ENCODE measurements around the gene GBF1. TPM values are rescaled to one million over a fixed set of nuclear protein-coding genes. Genes with fewer than 3 reads are reported as not detected.

Gene GBF1
- 10 to 100 TPM; 39.9 to 70.0 (median 48.3) TPM for total RNA-seq
- polyA plus RNA-seq: 10 to 100 TPM; 15.5 to 46.3 TPM
- long read RNA-seq, donor 1, partial matches to known transcripts: 28 of 32 reads
- long read RNA-seq, donor 1, other reads (novel, unspliced or antisense): 4 of 32 reads
- long read RNA-seq, donor 2, partial matches to known transcripts: 44 of 65 reads
- long read RNA-seq, donor 2, other reads (novel, unspliced or antisense): 21 of 65 reads
- long read RNA-seq, donor 3, partial matches to known transcripts: 15 of 17 reads
- long read RNA-seq, donor 3, other reads (novel, unspliced or antisense): 2 of 17 reads

- intact Hi-C loops (cut with DNase I): loop anchor here in 4 of 10 donors (5.0 kb wide), 1 partner anchor 37 kb away; no protein-coding TSS in a partner anchor
- H3K4me3 ChIP-seq: peak within 1 kb of the TSS; percentile 69 to 93 (median 79)
- ATAC-seq (peak; percentile 88 to 94 (median 93)), DNase-seq (peak; percentile 92 to 94 (median 94))
- peak; percentile 98 to 99 for TF ChIP-seq POLR2A (IDR thresholded peaks at IDR 0.05)
- TF ChIP-seq, protein P1, sequence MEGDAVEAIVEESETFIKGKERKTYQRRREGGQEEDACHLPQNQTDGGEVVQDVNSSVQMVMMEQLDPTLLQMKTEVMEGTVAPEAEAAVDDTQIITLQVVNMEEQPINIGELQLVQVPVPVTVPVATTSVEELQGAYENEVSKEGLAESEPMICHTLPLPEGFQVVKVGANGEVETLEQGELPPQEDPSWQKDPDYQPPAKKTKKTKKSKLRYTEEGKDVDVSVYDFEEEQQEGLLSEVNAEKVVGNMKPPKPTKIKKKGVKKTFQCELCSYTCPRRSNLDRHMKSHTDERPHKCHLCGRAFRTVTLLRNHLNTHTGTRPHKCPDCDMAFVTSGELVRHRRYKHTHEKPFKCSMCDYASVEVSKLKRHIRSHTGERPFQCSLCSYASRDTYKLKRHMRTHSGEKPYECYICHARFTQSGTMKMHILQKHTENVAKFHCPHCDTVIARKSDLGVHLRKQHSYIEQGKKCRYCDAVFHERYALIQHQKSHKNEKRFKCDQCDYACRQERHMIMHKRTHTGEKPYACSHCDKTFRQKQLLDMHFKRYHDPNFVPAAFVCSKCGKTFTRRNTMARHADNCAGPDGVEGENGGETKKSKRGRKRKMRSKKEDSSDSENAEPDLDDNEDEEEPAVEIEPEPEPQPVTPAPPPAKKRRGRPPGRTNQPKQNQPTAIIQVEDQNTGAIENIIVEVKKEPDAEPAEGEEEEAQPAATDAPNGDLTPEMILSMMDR (IDR thresholded peaks at IDR 0.05): no peak
- peaks cover 0 to 68% (median 46%) of the 10 kb centered on the region in 12 donors for H3K4me1 ChIP-seq
- H3K27ac ChIP-seq: peak within 1 kb of the TSS; percentile 66 to 97 (median 88)
- 0% methylated on average over 41 to 47 of the region's 47 CpGs for WGBS, 4 donors
- H3K9me3 ChIP-seq: no peaks in the 10 kb centered on the region
- peaks cover 0 to 10% (median 0%) of the 10 kb centered on the region in 9 donors for H3K27me3 ChIP-seq
- peaks cover 0 to 13% (median 0%) of the 10 kb centered on the region in 9 donors for H3K36me3 ChIP-seq
Observed at GRCh38 chr10:102245082-102245931, at the start of gene GBF1. Gene GBF1, plus strand, starts transcription at chr10:102245532. Its CDS starts 13,407 bp downstream, at chr10:102258939.

DNA sequence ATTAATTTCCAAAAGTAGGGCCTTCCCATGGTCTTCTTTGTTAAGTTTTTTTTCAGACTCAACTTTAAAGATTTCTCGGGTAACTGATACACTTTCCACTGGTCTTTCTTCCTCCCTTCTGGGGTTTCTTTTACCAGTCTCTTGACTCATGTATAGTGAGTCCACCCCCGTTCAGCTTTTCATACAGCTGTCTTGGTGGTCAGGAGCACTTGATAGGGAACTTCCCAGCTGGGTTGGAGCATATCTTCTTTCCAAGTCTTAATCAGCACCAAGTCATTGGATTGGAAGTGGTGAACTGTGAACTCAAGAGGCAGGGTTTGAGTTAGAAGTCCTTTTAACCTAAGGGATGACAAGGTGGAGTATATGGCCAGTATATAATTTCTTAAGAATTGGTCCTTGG is 48.4 kb upstream of the GBF1 start:
- H3K27ac ChIP-seq: no peak overlapping the region
- H3K9me3 ChIP-seq: peaks cover 0 to under 1% (median 0%) of the 10 kb centered on the region in 12 donors
- DNase-seq: no peak
- no peak for ATAC-seq
- no peak overlapping the region for H3K4me3 ChIP-seq
- H3K27me3 ChIP-seq: no peaks in the 10 kb centered on the region
- no peaks in the 10 kb centered on the region for H3K36me3 ChIP-seq
- intact Hi-C loops (cut with DNase I): no loop called here
- no peaks in the 10 kb centered on the region for H3K4me1 ChIP-seq
- TF ChIP-seq POLR2A (IDR thresholded peaks at IDR 0.05): no peak
- TF ChIP-seq, protein P1 (IDR thresholded peaks at IDR 0.05): no peak
- WGBS, 4 donors: 66 to 86% (median 72%) methylated on average over 2 of the region's 2 CpGs

DNA sequence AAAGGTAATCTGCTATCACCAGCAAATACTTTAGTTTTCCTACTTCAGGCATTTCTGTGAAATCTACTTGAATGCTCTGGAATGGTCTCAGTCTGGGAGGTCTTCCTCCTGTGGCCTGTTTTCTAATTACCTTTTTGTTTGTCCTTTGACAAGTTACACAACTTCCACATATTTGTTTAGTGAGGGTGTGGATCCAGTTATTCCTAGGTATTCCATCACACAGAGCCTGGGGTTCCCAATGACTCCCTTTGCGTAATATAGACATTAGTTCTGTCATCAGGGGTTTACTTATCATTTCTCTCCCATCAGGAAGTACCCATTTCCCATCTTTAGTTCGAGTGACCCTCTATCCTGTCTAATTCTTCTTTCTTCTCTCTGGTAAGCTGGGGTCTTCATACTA is 47.3 kb upstream of the GBF1 start:
- intact Hi-C loops (cut with DNase I): no loop called here
- TF ChIP-seq, protein P1 (IDR thresholded peaks at IDR 0.05): no peak
- no peak for TF ChIP-seq POLR2A (IDR thresholded peaks at IDR 0.05)
- ATAC-seq: no peak
- 69 to 72% (median 70%) methylated on average over 2 of the region's 2 CpGs for WGBS, 4 donors
- Histone ChIP-seq H3K36me3 (no peaks in the 10 kb centered on the region), H3K4me1 (no peaks in the 10 kb centered on the region), H3K27ac (no peak overlapping the region), H3K9me3 (no peaks in the 10 kb centered on the region), H3K27me3 (no peaks in the 10 kb centered on the region), H3K4me3 (no peak overlapping the region)
- DNase-seq: no peak
